GM15510 (cell line): ENCODE measurements around the gene P2RX6.

ENCODE experiments used
- POLR2A ChIP-seq: IDR thresholded peaks from 3 replicates; pipeline ENCODE4 v1.6.1; 2011; ENCODE audit warnings: borderline replicate concordance; ENCODE audit not compliant: insufficient read length; ENCODE audit errors: extremely low read depth

P2RX6 gene

DNA sequence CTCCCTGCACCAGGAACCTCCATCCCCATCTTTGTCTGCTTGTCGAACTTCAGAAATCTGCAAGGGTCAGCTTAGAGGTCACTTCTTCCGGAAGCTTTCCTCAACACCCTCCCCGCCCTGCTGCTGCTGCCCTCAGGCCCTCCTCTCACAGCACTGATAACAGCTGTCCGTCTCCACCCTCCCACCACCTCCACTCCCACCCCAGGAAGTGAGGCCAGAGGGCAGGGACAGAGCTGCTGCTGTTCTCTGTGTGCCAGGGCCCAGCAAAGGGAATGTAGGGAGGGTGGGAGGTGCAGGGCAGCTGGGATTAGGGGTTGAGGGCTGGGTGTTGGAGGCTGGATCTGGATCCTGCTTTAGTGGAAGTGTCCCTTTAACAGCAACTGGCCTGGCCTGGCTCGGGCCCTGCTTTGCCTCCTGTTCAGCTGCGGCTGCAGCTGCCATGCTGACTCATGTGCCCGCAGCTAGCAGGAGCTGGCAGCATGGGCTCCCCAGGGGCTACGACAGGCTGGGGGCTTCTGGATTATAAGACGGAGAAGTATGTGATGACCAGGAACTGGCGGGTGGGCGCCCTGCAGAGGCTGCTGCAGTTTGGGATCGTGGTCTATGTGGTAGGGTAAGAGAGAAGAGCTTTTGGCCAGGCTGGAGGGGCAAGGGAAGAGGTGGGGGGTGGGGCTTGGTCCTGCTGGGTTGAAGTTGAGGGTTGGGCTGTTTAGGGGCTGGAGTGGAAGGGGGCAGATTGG, at the start of gene P2RX6:
P2RX6 (plus strand) TSS at position 440 of the 740 bp plus-strand sequence; CDS start at position 450, 10 bp downstream.
- no peak for TF ChIP-seq POLR2A

DNA sequence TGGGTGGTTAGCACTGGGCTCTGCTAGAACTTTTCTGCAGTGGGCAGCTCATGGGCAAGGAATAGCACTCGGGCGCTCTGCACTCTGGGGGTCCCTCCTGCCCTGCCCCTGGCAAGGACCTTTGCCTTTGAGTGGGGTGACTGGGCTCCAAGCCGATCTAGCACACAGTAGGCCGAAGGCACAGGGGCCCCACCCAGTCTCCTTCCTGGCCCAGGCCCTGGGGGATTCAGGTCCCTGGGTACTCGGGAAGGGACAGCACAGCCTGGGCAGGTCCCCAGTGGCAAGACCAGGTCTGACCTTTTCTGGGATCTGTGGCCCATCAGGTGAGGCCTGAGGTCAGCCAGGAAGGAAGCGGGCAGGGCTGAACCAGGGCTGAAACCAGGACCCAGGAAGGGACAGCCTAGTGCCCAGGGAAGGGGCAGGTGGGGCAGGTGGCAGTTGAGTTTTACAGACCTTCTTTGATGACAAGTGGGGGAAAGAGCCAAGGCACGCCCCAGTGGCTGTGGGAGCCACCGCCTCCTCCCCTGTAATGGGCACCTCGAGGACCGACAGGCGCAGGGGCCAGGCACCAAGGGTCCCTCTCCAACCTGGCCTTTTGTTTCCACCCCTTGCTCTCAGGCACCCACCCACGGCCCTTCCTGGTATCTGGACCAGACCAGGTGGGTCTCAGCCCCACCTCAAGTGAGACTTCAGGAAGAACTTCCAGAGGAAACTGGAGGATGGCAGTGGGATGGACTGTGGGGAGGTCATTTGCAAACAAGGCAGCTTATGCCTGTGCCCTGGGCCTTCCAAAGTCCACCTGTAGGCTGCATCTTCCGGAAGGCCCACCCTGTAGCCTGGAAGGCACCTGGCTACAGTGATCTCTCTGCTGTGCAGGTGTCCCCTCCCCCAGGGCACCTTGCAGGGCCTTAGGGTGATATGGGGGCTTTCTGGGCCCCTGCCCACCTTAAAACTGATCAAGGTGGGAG, 48.8 kb upstream of the P2RX6 start:
- TF ChIP-seq POLR2A, result no peak

DNA sequence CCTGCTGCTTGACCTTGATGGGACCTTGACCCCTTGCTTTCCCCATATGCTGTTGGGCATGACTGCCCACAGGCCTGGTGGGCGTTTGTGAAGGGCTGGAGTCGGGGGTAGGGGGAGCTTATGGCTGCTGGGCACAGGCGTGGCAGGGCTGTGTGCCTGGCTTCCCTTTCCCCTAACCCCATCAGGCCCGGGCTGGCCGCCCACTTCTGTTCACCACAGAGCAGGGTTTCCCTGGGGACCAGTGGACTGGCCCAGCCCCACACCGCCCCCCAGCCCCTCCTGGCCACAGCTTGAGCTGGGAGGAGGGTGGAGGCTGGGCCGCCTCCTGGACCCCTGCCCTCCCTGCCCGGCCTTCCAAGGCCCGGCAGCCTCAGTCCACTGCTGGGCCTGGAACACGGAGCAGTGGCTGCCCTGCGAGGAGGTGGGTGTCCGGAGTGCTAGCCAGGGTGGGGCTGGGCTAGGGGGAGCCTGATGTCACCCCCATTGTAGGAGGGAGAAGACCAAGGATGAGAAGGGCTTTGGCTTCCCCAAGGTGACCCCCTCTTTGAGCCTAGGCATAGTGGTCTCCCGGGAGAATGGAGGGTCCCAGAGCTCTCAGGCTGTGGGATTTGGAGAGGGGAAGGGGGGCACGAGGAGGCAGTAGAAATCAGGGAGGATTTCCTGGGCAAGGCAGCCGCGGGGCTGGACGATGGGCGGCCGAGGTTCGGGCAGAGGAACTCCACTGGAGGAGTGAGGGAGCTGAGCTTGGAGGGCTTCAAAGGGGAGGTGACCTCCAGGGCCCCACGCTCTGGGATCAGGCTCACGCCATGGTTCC, 47.9 kb upstream of the P2RX6 start, which contains the start of gene AIFM3:
AIFM3 (plus strand) TSS at position 373 of the 814 bp plus-strand sequence. CDS start 690 bp downstream, outside the sequence.
- no peak for TF ChIP-seq POLR2A

DNA sequence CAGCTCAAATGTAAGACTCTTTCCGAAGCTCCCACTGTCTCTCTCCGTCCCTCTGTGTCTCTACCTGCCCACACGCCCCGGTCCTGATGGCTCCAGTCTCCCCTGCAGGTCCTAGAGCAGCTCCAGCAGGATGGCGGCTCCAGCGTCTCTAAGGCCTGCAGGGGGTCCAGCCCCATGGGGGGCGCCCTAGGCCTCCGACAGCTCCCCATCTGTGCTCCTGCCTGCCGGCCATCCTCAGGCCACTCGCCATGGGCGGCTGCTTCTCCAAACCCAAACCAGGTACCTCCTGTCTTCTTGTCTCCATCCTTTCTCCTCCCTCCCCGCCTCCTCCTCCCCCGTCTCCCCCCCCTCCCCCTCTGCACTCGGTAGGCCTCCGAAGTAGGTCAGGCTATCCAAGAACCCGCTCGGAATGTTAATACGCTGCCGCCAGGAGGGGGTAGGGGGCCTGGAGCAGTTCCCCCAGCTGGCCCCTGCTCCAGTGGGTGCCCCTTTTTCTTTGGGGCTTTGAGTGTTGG, 47.2 kb upstream of the P2RX6 start:
- no peak for TF ChIP-seq POLR2A

DNA sequence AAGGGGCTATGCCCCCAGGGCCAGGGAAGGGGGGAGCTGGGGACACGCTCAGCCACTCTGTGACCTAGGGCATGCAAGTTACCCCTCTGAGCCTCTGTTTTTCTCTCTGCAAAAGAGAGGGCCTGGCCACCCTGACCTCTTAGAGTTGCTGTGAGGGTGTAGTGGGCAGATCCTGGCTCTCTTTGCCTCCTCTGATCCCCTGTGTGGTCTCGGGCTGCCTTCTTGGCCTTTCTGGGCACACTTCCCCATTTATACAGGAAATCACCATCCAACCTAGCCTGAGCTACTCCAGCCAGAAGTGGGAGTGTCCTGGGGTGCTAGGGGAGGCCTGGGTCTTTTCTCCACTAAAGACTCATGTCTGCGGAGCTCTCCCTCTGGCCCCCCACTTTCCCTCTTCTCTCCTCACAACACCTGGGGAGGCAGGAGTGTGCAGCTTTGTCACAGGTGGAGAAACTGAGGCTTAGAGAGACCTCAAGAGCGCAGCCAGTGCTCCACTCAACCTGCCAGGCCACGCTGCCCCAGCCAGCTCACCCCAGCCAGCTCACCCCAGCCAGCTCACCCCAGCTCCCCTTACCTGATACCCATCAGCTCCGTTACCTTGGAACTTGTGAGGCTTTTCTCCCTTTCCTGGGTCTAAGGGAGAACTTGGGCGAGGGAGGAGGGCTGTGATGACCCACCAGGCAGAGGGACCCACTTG, 46.5 kb upstream of the P2RX6 start:
- no peak for TF ChIP-seq POLR2A

DNA sequence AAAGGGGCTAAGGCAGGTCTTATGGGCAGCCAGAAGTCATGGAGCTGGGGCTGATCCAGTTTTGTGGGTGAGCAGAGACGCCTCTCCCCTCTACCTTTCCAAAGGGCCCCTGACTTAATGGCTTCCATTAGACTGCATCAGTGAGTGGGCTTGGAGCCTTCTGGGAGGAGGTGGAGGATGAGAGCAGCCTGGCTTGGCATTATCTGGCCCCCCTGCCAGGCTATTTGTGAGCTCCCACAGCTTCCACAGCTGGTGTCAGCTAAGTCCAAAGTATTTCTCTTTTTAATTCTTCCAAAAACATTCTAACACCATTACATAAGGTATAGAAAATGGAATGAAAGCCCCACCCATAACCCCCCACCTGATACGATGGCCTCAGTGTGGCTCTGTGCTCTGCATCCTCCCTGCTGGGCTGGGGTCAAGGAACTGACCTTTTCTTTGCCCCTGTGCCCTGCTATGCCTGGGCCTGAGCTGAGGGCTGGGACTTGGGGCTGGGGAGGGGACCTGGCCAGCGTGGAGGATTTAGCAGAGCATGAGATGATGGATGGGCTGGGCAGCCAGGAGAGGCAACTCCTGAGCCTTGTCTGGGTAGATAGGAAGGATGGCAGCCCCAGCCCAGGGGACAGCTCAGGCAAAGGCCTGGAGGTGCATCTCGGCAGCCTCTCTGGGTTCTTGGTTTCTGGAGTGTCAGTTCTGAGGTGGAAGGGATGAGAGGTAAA, 43.9 kb upstream of the P2RX6 start:
- TF ChIP-seq POLR2A, result no peak

DNA sequence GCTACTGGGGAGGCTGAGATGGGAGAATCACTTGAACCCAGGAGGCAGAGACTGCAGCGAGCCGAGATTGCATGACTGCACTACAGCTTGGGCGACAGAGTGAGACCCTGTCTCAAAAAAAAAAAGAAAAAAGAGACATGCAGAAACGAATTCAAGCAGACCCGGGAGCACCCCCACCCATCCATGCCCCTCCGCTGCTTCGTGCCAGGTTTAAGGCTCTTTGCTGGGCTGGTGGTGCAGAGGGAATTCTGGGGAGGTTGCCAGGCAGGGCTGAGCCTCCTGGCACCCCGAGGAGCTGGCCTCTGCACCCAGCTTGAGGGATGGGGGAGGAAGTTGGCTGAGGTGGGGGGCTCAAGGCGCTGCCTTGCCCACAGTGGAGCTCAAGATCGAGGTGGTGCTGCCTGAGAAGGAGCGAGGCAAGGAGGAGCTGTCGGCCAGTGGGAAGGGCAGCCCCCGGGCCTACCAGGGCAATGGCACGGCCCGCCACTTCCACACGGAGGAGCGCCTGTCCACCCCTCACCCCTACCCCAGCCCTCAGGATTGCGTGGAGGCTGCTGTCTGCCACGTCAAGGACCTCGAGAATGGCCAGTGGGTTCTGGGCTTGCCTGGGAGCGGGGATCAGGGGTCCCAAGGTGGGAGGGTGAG, 41.9 kb upstream of the P2RX6 start:
- no peak for TF ChIP-seq POLR2A

DNA sequence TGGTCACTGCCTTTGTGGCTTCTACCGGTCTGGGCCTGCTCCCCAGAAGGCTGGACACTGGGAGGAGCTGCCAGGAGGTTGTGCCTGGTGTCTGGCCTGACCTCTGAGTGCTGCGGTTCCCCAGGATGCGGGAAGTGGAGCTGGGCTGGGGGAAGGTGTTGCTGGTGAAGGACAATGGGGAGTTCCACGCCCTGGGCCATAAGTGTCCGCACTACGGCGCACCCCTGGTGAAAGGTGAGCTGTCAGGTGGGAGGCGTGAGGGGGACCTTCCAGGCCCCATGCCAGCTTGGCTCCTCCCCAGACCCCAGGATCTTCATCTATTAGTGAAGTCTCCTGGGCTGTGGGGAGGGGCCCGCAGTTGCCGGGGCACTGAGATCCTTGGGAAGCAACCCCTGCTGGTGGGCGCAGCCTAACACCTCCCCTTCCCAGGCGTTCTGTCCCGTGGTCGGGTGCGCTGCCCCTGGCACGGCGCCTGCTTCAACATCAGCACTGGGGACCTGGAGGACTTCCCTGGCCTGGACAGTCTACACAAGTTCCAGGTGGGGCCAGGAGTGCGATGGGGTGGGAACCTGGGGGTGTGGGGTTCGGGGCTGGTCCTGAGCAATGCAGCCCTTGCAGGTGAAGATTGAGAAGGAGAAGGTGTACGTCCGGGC, 41.2 kb upstream of the P2RX6 start:
- no peak for TF ChIP-seq POLR2A

DNA sequence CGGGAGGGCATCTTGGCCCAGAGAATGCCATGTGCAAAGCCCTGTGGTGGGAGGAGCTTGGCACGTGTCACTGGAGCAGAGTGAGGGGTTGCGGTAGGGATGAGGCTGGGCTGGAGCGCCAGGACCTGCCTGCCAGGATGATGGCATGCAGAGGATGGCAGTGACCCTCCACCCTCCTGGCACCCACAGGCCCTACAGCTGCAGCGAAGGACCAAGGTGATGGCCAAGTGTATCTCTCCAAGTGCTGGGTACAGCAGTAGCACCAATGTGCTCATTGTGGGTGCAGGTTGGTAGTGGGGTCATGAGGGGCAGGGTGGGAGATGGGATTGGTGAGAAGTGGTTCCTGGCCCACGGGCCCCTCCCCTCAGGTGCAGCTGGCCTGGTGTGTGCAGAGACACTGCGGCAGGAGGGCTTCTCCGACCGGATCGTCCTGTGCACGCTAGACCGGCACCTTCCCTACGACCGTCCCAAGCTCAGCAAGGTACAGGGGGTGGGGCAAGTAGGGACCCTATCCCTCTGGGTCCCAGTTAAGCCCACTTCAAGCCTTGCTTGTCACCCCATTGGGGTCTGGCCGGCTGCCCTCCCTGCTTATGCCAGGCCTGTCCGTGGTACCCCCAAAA, 40.5 kb upstream of the P2RX6 start:
- no peak for TF ChIP-seq POLR2A

DNA sequence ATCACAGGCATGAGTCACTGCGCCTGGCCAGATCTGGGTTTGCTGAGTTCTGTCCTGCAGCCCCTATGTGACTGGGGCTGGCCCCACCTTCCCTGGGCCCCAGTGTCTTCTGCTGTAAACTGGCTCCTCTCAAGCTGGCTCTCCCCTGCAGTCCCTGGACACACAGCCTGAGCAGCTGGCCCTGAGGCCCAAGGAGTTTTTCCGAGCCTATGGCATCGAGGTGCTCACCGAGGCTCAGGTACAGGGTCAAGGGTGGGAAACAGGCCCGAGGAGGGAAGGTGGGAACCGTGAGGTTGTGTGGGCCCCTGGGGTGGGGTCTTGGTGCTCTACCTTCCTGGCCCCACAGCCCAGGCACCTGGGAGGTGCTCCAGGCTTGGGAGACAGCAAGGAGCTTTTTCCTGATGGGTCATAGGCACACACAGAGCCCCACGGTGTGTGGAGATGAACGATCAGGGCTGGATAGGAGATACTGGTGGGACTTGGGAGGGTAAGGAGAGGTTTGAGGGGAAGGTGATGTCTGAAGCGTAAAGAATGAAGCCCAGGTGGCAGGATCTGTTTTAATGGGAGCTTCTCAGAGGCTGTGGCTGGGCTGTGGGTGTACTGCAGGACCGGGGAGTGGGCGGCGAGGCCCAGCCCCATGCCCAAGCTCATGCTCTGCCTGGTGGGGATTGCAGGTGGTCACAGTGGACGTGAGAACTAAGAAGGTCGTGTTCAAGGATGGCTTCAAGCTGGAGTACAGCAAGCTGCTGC, 39.2 kb upstream of the P2RX6 start:
- no peak for TF ChIP-seq POLR2A

DNA sequence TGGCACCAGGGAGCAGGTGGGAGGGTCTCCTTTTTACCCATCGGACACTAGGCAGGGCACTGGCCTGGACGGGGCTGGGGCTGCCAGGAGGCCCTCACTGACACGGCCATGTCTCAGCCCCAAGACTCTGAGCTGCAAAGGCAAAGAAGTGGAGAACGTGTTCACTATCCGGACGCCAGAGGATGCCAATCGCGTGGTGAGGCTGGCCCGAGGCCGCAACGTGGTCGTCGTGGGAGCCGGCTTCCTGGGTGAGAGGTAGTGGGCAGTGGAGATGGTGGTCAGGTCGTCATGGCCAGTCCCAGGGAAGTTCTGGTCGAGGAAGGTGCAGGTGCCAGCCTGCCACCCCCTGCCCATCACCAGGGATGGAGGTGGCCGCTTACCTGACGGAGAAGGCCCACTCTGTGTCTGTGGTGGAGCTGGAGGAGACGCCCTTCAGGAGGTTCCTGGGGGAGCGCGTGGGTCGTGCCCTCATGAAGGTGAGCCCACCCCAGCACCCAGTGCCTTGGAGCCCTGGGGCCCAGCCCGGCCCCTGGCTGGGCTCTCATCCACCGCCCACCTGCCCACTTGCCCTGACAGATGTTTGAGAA, 38.6 kb upstream of the P2RX6 start:
- TF ChIP-seq POLR2A, result no peak
